Peyer's patch (tissue), 4 donors: Measurements from ENCODE around the gene IFT81.
"Not testable (repeated sequence)": the region's sequence is repeated elsewhere in the genome, so short reads cannot be mapped to it uniquely, and the experiment has no call there.

ENCODE experiments used
- CTCF ChIP-seq, 6 experiments: fragments of 450-650 bp in 4 of 6; fragments of 200-600 bp in 2 of 6; sonication (generic) in 1 of 6; IDR thresholded peaks; one replicate each; pipeline ENCODE4 v1.5.1; 2017 to 2019; ENCODE audit warnings: antibody characterized with exemption in 6 of 6, mild to moderate bottlenecking in 3 of 6, moderate library complexity in 1 of 6
- POLR2A ChIP-seq, 2 donors: fragments of 450-650 bp; IDR thresholded peaks; one replicate each; pipeline ENCODE4 v1.5.1; 2017; ENCODE audit warnings: antibody characterized with exemption in 2 of 2, mild to moderate bottlenecking in 2 of 2, moderate library complexity in 2 of 2

- not testable (repeated sequence) for TF ChIP-seq CTCF, POLR2A (IDR thresholded peaks at IDR 0.05)
Observed at GRCh38 chr12:110228348-110228747, 104.2 kb downstream of the IFT81 start.
